ENCODE data around the gene TMPRSS3.

GRCh38 chr21:42398436-42399028, 2.7 kb upstream of the TMPRSS3 start:
- TF ChIP-seq POLR2A (IDR thresholded peaks at IDR 0.05) = no peak
- TF ChIP-seq CTCF (IDR thresholded peaks at IDR 0.05) = no peak
- no peak for TF ChIP-seq POLR2AphosphoS5 (IDR thresholded peaks at IDR 0.05)
